NCI-H2196 (cell line): Measurements from ENCODE around the gene RASGRP3.

Source experiments
- DNase-seq: peaks from one replicate; lab custom pipeline; 2025; ENCODE audit not compliant: unreplicated experiment; lab: John Stamatoyannopoulos, UW

Gene RASGRP3

DNA sequence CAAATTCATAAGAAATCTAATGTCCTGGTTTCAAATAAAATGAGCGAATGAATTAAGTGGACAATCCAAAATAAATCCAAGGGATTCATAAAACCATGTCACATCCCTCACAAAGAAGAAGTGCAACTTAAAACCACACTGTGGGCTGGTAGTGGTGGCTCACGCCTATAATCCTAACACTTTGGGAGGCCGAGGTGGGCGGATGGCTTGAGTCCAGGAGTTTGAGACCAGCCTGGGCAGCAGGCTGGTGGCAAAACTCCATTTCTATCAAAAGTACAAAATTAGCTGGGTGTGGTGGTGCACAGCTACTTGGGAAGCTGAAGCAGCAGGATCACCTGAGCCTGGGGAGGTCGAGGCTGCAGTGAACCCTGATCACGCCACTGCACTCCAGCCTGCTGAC, 97.2 kb downstream of the RASGRP3 start:
- no peak for DNase-seq

GRCh38 chr2:33577084-33577483, 100.6 kb downstream of the RASGRP3 start:
- no peak for DNase-seq

GRCh38 chr2:33577668-33578067, 101.2 kb downstream of the RASGRP3 start:
- DNase-seq = no peak

DNA sequence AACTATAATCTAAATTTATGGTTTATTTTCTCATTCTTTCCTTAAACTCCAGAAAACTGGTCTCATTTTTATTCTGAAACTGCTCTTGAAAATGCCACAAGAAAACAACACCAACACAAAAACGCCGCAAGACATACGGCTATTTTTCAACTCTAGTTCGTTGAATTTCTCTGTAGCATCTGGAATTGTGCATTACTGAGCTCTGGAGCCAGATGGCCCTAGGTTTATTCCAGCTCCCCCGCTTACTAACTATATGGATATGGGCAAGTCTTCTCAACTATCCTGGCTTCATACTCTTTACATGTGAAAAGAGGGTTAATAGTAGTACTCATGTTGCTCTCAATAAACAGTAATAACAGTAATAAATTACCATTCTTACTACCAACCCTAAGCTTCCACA, 102.8 kb downstream of the RASGRP3 start:
- no peak for DNase-seq

GRCh38 chr2:33581872-33582271, 105.4 kb downstream of the RASGRP3 start:
- DNase-seq = no peak

GRCh38 chr2:33583194-33583938, 106.9 kb downstream of the RASGRP3 start:
- peak; percentile 34 for DNase-seq

- DNase-seq = no peak
These were observed 110.3 kb downstream of the RASGRP3 start for GRCh38 chr2:33586766-33587165.

GRCh38 chr2:33588232-33588631, 111.8 kb downstream of the RASGRP3 start:
- no peak for DNase-seq

GRCh38 chr2:33589444-33589843, 113.0 kb downstream of the RASGRP3 start:
- no peak for DNase-seq

DNA sequence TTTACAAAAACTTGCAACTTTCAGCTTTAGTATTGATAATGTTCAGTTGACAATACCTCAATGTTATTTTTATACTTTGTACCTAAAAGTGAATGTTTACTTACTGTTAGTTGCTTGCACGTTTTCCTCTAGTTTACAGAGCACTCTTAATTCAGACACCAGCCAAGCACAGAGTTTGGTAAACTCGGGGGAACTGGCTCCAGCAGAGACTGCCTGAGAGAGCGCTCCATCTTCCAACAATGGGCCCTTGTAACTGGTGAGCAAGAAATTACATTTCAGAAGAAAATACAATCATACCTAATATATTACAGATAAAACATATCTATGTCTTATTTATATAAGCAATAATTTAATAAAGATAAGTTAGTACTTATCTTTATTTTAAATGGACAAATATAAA, 118.9 kb downstream of the RASGRP3 start:
- DNase-seq = no peak

DNA sequence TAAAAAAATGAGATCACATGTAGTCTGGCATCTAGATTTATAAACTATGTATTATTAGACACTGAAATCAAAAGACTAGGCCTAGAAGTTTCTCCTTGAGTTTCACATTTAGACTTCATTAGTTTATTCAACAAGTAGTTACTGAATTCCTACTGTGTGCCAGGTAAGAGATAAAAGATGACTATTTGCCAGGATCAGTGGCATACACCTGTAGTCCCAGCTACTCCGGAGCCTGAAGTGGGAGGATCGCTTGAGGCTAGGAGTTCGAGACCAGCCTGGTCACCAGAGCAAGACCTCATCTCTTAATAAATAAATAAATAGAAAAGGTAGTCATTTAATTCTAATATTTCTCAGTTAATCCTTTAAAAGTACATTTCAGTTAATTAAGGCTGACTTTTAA, 120.6 kb downstream of the RASGRP3 start:
- DNase-seq = no peak

- DNase-seq = no peak
These were observed 122.2 kb downstream of the RASGRP3 start for GRCh38 chr2:33598561-33599174.

DNA sequence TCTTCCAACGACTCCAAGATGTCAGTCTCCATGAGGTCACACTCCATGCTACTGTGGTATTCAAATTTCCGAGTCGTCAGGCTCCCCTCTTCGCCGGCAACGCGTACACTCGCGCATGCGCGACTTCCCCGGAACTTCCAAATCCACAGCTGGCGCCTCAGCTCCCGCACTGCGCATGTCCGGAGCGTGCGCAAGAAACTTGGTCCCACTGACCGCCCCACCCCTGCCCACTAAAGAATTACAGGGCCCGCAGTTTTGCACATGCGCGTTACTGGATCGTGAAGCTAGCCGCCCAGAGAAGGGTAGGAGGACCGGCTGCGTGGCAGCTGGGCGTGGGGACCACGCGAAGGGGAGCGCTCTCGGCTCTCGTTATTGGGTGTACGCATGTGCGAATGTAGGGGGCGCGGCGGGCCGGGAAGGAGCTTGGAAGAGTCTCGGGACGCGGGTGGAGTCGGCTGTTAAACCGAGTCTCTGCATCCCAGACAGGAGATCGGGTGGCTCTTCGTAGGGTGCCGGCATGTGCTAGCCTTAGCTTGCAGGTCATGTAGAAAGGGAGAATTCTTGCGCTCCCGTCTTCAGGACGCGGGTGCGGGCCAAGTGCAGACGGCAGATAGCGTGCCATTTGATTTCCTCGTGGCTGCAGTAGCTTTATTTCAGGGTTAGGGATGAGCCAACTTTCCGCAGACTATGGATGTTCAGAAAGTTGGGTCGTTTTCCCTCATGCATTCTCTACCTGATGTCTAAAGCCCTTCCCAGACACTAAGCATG, 122.9 kb downstream of the RASGRP3 start, which contains the start of gene FAM98A:
Gene FAM98A (minus strand): TSS at position 125 of the 768 bp plus-strand sequence. CDS start 78 bp downstream, at position 47.
- peak; percentile 98 for DNase-seq

DNA sequence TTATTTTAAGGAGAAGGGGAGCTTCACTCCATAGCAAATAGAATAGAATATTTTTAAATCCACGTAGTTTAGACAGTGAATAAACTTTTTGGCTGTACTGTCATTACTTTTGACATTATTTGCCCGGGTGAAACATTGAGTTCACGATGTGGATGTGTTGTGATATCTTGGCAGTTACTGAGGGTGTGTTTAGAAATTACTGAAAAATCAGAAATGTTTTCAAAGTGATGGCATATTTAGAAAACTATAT, 123.4 kb downstream of the RASGRP3 start:
- no peak for DNase-seq

DNA sequence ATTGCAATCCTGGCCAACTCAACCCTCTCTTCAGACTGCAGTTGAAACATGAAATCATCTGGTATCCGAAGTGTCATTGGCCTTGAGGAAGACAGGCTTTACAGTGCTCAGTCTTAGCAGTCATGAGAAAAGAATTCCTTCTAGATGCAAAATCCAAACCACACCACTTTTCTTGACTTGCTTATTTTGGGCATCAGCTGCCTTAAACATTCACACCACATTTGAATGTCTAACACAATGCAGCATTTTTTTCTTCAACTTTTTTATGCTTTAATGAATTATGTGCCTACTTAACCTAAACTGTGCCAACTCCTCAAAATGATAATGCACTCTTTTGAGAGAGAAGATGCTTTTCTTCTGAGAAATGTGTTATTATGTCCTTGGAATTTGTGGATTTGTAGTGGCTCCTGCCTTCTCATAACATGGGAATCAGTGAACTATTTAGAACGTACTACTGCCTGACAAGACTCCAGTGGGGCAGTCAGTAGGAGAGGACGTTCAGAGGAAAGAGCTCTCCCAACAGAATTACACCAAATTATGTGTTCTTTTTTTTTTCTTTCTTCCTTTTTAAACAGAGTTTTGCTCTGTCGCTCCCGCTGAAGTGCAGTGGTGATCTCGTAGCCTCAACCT, 125.9 kb downstream of the RASGRP3 start:
- DNase-seq = no peak

DNA sequence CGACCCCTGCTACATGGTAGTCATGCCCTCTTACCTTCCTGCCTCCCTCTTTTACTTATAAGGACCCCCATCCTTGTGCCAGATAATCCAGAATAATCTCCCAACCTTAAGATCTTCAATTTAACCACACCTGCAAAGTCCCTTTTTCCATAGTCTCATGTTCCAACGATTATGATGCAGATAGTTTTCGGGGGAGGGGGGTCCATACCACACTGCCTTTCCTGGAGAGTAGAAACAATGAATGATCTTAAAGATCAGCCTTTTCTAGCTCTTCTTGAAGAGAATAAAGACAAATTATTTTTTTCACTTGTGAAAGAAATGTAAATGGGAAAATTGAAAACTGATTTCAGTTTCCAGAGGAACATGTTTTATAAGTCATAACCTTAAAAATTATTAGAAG, 127.0 kb downstream of the RASGRP3 start:
- DNase-seq = no peak

- DNase-seq = no peak
These were observed 128.6 kb downstream of the RASGRP3 start for GRCh38 chr2:33605056-33605455.

DNA sequence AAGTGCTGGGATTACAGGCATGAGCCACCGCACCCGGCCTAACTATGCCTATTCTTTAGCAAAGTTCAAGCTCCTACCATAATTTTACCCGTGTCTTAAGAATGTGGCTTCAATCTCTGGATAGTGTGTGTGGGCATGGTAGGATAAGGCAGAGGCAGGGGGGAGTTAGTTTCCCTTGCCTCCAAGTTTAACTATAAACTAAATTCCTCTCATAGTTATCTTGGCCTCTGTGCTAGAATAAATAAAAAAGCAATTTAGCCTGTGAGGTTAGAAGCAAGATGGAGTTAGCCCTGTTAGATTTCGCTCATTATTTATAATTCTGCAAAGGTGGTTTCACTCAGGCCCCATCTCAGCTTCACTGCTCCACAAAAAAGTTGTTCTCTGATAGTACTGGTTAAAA, 129.7 kb downstream of the RASGRP3 start:
- no peak for DNase-seq

- no peak for DNase-seq
These were observed 130.2 kb downstream of the RASGRP3 start for GRCh38 chr2:33606622-33607021.

- DNase-seq = no peak
These were observed 130.8 kb downstream of the RASGRP3 start for GRCh38 chr2:33607251-33607721.

DNA sequence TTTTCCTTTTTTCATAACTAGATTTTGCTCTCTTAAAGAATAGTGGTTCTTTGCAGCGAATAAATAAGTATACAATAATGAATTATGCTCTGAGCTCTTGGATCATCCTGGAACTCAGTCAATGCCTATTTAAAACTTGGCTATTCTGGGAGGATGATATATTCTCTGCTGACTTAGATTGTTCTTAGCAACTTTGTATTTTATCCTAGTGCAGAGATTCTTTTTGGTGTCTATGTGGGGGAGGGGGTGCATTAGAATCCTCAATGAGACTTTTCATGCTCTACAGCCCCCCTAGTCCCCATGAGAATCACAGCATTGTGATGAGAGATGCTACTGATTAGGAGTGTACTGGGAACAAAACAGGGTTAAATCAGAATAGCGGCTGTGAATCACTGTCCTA, 131.5 kb downstream of the RASGRP3 start:
- no peak for DNase-seq

GRCh38 chr2:33614190-33614589, 137.7 kb downstream of the RASGRP3 start:
- DNase-seq = no peak
